Osteocyte (in vitro differentiated cells): ENCODE data around the gene SNF8. TPM values are rescaled to one million over a fixed set of nuclear protein-coding genes. Genes with fewer than 3 reads are reported as not detected.

ENCODE experiments used
- DNase-seq: peaks from one replicate; pipeline ENCODE4 v3.0.0; 2021; ENCODE audit warnings: mixed read lengths; ENCODE audit not compliant: unreplicated experiment; ENCODE audit errors: extremely low spot score
- H3K27ac Mint-ChIP-seq: one replicate; pipeline ENCODE4 v1.8.0; 2021; ENCODE audit warnings: mild to moderate bottlenecking, mixed read lengths; ENCODE audit not compliant: unreplicated experiment
- H3K27me3 Mint-ChIP-seq: one replicate; pipeline ENCODE4 v1.8.0; 2021; ENCODE audit warnings: mixed read lengths; ENCODE audit not compliant: unreplicated experiment
- H3K36me3 Mint-ChIP-seq: one replicate; pipeline ENCODE4 v1.8.0; 2021; ENCODE audit warnings: mixed read lengths; ENCODE audit not compliant: unreplicated experiment
- H3K4me1 Mint-ChIP-seq: one replicate; pipeline ENCODE4 v1.8.0; 2021; ENCODE audit warnings: mixed read lengths; ENCODE audit not compliant: unreplicated experiment
- H3K4me3 Mint-ChIP-seq: one replicate; pipeline ENCODE4 v1.8.0; 2021; ENCODE audit warnings: mild to moderate bottlenecking, moderate library complexity, mixed read lengths; ENCODE audit not compliant: unreplicated experiment
- H3K9me3 Mint-ChIP-seq: one replicate; pipeline ENCODE4 v1.8.0; 2021; ENCODE audit warnings: mixed read lengths; ENCODE audit not compliant: unreplicated experiment
- total RNA-seq: library from RNA; stranded (reverse); gene quantifications from 2 replicates; pipeline ENCODE4 v1.2.1, GENCODE V29; 2021
- TF ChIP-seq, protein P1 (sequence below): fragments of 200-600 bp; sonication (generic); IDR thresholded peaks from 2 replicates; pipeline ENCODE4 v1.5.0; 2021; ENCODE audit warnings: antibody characterized with exemption, mild to moderate bottlenecking, moderate library complexity

SNF8 gene
- total RNA-seq, 1 donor from 2014 or later, result 125 TPM

DNA sequence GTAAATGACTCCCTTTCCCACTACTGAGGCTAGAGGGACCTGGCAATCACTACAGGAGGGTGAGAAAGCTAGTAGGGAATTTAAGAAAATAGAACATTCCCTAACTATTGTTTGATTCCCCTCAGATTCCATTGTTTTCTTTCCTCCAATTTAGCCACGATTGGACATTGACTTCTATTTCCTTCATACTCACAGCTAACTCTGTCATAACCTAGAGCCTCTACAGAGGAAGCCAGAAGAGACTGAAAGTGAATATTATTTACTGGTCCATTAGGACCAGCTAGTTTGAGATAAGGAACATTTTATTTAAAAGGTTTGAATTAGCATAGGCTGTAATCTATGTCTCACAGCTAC, 14.9 kb downstream of the SNF8 start:
- no peaks in the 10 kb centered on the region for H3K27me3 Mint-ChIP-seq
- DNase-seq, result no peak
- peaks cover 55% of the 10 kb centered on the region for H3K36me3 Mint-ChIP-seq
- no peak overlapping the region for H3K4me3 Mint-ChIP-seq
- TF ChIP-seq, protein P1, sequence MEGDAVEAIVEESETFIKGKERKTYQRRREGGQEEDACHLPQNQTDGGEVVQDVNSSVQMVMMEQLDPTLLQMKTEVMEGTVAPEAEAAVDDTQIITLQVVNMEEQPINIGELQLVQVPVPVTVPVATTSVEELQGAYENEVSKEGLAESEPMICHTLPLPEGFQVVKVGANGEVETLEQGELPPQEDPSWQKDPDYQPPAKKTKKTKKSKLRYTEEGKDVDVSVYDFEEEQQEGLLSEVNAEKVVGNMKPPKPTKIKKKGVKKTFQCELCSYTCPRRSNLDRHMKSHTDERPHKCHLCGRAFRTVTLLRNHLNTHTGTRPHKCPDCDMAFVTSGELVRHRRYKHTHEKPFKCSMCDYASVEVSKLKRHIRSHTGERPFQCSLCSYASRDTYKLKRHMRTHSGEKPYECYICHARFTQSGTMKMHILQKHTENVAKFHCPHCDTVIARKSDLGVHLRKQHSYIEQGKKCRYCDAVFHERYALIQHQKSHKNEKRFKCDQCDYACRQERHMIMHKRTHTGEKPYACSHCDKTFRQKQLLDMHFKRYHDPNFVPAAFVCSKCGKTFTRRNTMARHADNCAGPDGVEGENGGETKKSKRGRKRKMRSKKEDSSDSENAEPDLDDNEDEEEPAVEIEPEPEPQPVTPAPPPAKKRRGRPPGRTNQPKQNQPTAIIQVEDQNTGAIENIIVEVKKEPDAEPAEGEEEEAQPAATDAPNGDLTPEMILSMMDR, result no peak
- H3K27ac Mint-ChIP-seq, result no peak overlapping the region
- no peaks in the 10 kb centered on the region for H3K9me3 Mint-ChIP-seq
- peaks cover 11% of the 10 kb centered on the region for H3K4me1 Mint-ChIP-seq

DNA sequence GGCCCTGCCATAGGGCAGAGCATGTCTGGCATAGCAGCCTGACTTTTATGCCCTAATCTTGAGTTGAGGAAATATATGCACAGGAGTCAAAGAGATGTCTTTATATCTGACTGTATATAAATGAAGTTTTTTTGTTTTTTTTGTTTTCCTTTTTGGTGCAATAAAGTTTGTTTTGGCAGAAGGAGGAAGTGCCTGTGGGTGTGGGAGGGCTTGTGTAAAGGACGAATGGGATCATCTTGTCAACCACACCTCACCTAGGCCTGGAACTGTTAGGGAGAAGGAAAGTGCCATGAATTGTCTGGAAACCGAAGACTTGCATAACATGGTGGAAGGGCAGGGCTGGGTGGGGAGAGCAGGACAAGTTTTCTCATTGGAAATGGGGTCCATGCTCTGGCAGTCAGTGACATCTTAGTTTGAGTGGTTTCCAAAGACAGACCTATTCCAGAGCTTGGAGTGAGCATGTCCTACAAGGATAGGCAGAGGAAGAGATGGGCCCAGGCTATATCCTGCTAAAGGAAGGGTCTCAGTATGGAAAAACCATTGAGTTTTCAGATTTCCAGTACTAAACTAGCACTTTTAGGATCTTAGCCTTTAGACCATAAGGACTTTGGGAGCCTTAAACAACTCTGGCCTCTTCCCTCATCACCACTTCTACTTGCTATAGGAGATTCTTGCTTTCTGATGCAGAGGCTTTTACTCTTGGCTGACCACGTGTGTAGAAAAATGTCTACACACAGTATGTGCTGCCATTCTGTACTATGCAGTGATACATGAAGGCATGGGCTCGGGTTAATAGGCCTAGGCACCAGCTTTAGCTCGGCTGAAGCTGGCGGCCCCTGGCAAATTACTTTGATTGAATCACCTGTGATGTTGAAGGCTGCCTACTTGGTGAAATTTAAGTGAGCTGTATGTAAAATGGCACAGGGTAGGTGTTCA, 15.5 kb downstream of the SNF8 start:
- Mint-ChIP-seq H3K27ac (peak overlapping the region; percentile 6), H3K36me3 (peaks cover 54% of the 10 kb centered on the region), H3K9me3 (no peaks in the 10 kb centered on the region), H3K4me1 (peaks cover 11% of the 10 kb centered on the region), H3K4me3 (no peak overlapping the region), H3K27me3 (no peaks in the 10 kb centered on the region)
- no peak for DNase-seq
- TF ChIP-seq, protein P1, result no peak

DNA sequence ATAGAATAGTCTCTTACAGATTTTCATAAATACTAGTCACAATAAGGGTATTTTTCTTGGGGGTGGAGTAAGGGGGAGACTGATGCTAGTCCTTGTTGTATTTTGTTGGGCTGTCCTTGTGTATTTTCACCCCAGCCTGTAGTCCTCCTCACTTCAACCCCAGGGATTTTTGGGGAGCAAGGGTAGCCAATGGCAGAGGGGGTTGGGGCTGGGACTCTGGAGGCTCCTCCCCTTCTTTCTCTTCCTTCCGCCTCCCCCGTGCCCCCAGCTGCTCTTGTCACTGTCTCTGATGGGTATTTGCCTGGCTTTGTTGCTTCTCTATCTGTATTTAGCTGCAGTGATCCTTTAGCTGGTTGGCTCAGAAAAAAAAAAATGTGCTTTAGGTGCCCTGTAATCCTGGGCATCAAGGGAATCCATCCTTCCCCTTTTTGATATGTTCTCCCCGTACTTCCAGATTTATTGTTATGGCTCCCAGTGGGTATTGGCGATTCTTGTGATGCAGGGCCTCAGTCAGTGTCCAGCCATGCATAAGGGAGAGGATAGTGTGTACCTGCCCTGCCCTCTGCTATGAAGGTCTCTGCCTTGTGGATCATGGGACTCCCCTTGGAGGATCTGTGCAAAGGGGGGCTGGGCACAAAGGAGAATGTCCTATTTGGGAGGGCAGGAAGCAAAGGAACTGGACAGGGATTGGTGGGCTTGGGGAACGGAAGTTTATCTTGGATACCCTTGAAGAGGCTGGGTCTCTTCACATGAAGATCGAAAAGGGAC, 16.5 kb downstream of the SNF8 start:
- TF ChIP-seq, protein P1, result no peak
- H3K9me3 Mint-ChIP-seq, result no peaks in the 10 kb centered on the region
- no peak overlapping the region for H3K4me3 Mint-ChIP-seq
- peaks cover 11% of the 10 kb centered on the region for H3K4me1 Mint-ChIP-seq
- peaks cover 49% of the 10 kb centered on the region for H3K36me3 Mint-ChIP-seq
- H3K27ac Mint-ChIP-seq, result peak overlapping the region; percentile 46
- H3K27me3 Mint-ChIP-seq, result no peaks in the 10 kb centered on the region
- DNase-seq, result no peak

DNA sequence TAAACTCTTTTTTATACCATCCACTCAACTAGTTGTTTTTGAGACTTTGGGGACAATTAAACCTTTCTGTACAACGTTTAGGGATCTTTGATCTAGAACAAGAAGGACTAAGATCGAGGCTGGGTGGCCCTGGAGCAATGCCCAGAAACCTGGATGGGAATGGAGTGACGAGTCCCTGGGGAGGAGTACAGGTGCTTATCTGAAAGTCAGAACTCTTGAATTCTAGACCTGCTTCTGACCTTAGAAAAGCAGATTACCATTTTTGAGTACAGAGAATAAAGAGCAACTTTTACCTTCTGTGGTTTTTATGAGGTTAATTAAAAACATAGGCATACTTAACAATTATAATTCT, 18.7 kb downstream of the SNF8 start:
- TF ChIP-seq, protein P1, result no peak
- H3K27me3 Mint-ChIP-seq, result no peaks in the 10 kb centered on the region
- no peak overlapping the region for H3K27ac Mint-ChIP-seq
- peaks cover 11% of the 10 kb centered on the region for H3K4me1 Mint-ChIP-seq
- peaks cover 41% of the 10 kb centered on the region for H3K36me3 Mint-ChIP-seq
- no peak overlapping the region for H3K4me3 Mint-ChIP-seq
- H3K9me3 Mint-ChIP-seq, result no peaks in the 10 kb centered on the region
- DNase-seq, result no peak
